ENCODE data around the gene SBF1. TPM values are rescaled to one million over a fixed set of nuclear protein-coding genes. Genes with fewer than 3 reads are reported as not detected.

Gene SBF1
- total and polyA plus RNA-seq, 2 of the 13 experiments (the other 11 are each of a cell fraction or from before 2014, with no cell fraction given): 31.7 to 40.9 TPM

GRCh38 chr22:50507991-50508884 lies 33.4 kb upstream of the SBF1 start, which contains the start of gene NCAPH2 (continued):
- no peak for TF ChIP-seq ZNF101 (CRISPR knock-in tag; IDR thresholded peaks at IDR 0.05; ENCODE audit: borderline replicate concordance, low read depth)
- no peak for TF ChIP-seq MEIS1 (CRISPR knock-in tag; IDR thresholded peaks at IDR 0.05; ENCODE audit: borderline replicate concordance)
- peak; percentile 82 for TF ChIP-seq KMT2A (CRISPR knock-in tag; IDR thresholded peaks at IDR 0.05)
- no peak for TF ChIP-seq EHMT2 (IDR thresholded peaks at IDR 0.05; ENCODE audit: borderline replicate concordance, low read depth, low read length)
- no peak for TF ChIP-seq ARNT (IDR thresholded peaks at IDR 0.05)
- TF ChIP-seq ZNF543 (CRISPR knock-in tag; IDR thresholded peaks at IDR 0.05): no peak; the same call in 1 of the 2 replicates
- TF ChIP-seq CREBL2 (CRISPR knock-in tag; IDR thresholded peaks at IDR 0.05; ENCODE audit: borderline replicate concordance): no peak
- no peak for TF ChIP-seq ZSCAN20 (CRISPR knock-in tag; IDR thresholded peaks at IDR 0.05; ENCODE audit: borderline replicate concordance)
- no peak for TF ChIP-seq ZSCAN29 (CRISPR knock-in tag; conservative IDR thresholded peaks at IDR 0.05)
- peak; percentile 46; the same call in 1 of the 2 replicates for TF ChIP-seq HOXD1 (CRISPR knock-in tag; IDR thresholded peaks at IDR 0.05)
- TF ChIP-seq ARID5B (CRISPR knock-in tag; IDR thresholded peaks at IDR 0.05): 0 out of 2 replicates have a peak, but pooled peaks have one; percentile 23
- no peak for TF ChIP-seq MBD4 (IDR thresholded peaks at IDR 0.05; ENCODE audit: borderline replicate concordance, low read length)
- TF ChIP-seq CREB1 (IDR thresholded peaks at IDR 0.05): peak; percentile 97
- TF ChIP-seq CREB1 (CRISPR knock-in tag; IDR thresholded peaks at IDR 0.05): peak; percentile 97
- no peak for TF ChIP-seq HOXA9 (CRISPR knock-in tag; IDR thresholded peaks at IDR 0.05; ENCODE audit: borderline replicate concordance)
- TF ChIP-seq ZNF841 (CRISPR knock-in tag; IDR thresholded peaks at IDR 0.05; ENCODE audit: borderline replicate concordance): no peak
- TF ChIP-seq TFE3 (CRISPR knock-in tag; IDR thresholded peaks at IDR 0.05): 0 out of 2 replicates have a peak, but pooled peaks have one; percentile 27
- TF ChIP-seq BHLHE40 (IDR thresholded peaks at IDR 0.05; ENCODE audit: low read length): no peak
- 0 out of 2 replicates have a peak, but pooled peaks have one; percentile 30 for TF ChIP-seq ATF7-NPFF (CRISPR knock-in tag; IDR thresholded peaks at IDR 0.05; ENCODE audit: low read depth)
- no peak for TF ChIP-seq SP1 (IDR thresholded peaks at IDR 0.05)
- TF ChIP-seq SP1 (CRISPR knock-in tag; IDR thresholded peaks at IDR 0.05): peak; percentile 85
- peak; percentile 53; the same call in 1 of the 2 replicates for TF ChIP-seq MTA1 (CRISPR knock-in tag; IDR thresholded peaks at IDR 0.05; ENCODE audit: borderline replicate concordance)
- TF ChIP-seq TERF1 (CRISPR knock-in tag; IDR thresholded peaks at IDR 0.05): no peak
- TF ChIP-seq NFE2L1 (CRISPR knock-in tag; IDR thresholded peaks at IDR 0.05; ENCODE audit: borderline replicate concordance): no peak

Data from HepG2 (cell line).